Measurements from ENCODE around the gene IRF2BP2.
A peak's percentile ranks its signal among the peaks of the same experiment; 100 is the strongest.
"Not testable (repeated sequence)": the region's sequence is repeated elsewhere in the genome, so short reads cannot be mapped to it uniquely, and the experiment has no call there.

Gene IRF2BP2

GRCh38 chr1:234647245-234647644, 37.3 kb upstream of the IRF2BP2 start:
- no peak overlapping the region for H3K9ac ChIP-seq (ENCODE audit: low read depth in 1 of 2, low read length in 2 of 2)
- H3K4me1 ChIP-seq (ENCODE audit: control insufficient read depth in 1 of 2, insufficient read depth in 2 of 2, low read length in 2 of 2): peaks cover 6 to 10% of the 10 kb centered on the region in 2 donors
- peaks cover 0 to 5% of the 10 kb centered on the region in 2 donors for H3K9me3 ChIP-seq (ENCODE audit: control insufficient read depth in 1 of 2, low read length in 2 of 2)
- H3K27me3 ChIP-seq (ENCODE audit: control insufficient read depth in 1 of 2, insufficient read depth in 2 of 2, low read length in 2 of 2): no peaks in the 10 kb centered on the region
- no peak overlapping the region for H3K27ac ChIP-seq (ENCODE audit: low read depth, low read length)
- no peak overlapping the region for H3K4me3 ChIP-seq (ENCODE audit: low read depth in 1 of 2, low read length in 2 of 2)
- H3K36me3 ChIP-seq (ENCODE audit: control insufficient read depth in 1 of 2, insufficient read depth in 2 of 2, low read length in 2 of 2): no peaks in the 10 kb centered on the region

DNA sequence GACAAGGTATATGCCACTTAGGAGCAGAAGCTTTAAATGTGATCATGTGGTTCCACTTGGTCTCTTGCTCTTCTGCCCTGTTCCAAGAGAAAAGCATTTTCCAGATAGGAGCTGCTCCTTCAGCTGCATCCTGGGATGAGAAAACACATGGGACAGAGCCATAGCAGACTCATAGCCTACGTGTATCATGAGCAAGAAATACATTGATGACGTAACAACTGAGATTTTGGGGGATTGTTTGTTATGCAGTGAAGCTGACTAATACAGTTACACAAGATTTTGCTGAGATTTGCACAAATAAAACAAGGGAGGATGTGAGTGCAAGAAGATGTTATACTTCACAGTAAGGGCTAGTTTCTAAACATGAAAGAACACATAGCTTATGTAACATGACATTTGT, 36.0 kb upstream of the IRF2BP2 start:
- peaks cover 0 to 5% of the 10 kb centered on the region in 2 donors for H3K9me3 ChIP-seq (ENCODE audit: control insufficient read depth in 1 of 2, low read length in 2 of 2)
- no peaks in the 10 kb centered on the region for H3K27me3 ChIP-seq (ENCODE audit: control insufficient read depth in 1 of 2, insufficient read depth in 2 of 2, low read length in 2 of 2)
- no peak overlapping the region for H3K27ac ChIP-seq (ENCODE audit: low read depth, low read length)
- H3K9ac ChIP-seq (ENCODE audit: low read depth in 1 of 2, low read length in 2 of 2): no peak overlapping the region
- H3K4me1 ChIP-seq (ENCODE audit: control insufficient read depth in 1 of 2, insufficient read depth in 2 of 2, low read length in 2 of 2): peaks cover 6 to 10% of the 10 kb centered on the region in 2 donors
- H3K4me3 ChIP-seq (ENCODE audit: low read depth in 1 of 2, low read length in 2 of 2): no peak overlapping the region
- no peaks in the 10 kb centered on the region for H3K36me3 ChIP-seq (ENCODE audit: control insufficient read depth in 1 of 2, insufficient read depth in 2 of 2, low read length in 2 of 2)

DNA sequence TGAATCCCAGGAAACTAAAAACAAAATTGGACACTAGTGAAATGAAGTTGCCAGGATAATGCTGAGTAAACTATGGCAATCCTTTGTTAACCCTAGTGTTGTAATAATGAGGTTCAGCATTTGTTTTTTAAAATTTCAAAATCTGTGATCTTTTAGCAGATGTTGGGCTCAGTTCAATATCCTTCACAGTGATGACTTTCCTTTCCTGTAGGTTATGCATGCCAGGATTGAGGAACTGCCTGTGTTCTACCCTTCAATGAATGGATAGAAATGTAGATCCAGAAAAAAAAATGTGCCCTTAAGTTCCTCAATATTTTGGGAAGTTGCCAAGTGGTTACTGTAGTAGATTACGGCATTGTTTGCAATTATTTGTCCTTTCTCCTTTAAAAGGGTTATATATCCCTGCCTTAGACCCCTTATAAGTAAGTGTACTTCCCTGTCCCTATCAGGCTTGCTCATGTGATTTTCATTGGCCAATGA, 35.5 kb upstream of the IRF2BP2 start:
- H3K27ac ChIP-seq (ENCODE audit: low read depth, low read length): no peak overlapping the region
- H3K4me1 ChIP-seq (ENCODE audit: control insufficient read depth in 1 of 2, insufficient read depth in 2 of 2, low read length in 2 of 2): peaks cover 6 to 10% of the 10 kb centered on the region in 2 donors
- H3K4me3 ChIP-seq (ENCODE audit: low read depth in 1 of 2, low read length in 2 of 2): no peak overlapping the region
- no peaks in the 10 kb centered on the region for H3K27me3 ChIP-seq (ENCODE audit: control insufficient read depth in 1 of 2, insufficient read depth in 2 of 2, low read length in 2 of 2)
- peaks cover 0 to 5% of the 10 kb centered on the region in 2 donors for H3K9me3 ChIP-seq (ENCODE audit: control insufficient read depth in 1 of 2, low read length in 2 of 2)
- H3K9ac ChIP-seq (ENCODE audit: low read depth in 1 of 2, low read length in 2 of 2): no peak overlapping the region
- no peaks in the 10 kb centered on the region for H3K36me3 ChIP-seq (ENCODE audit: control insufficient read depth in 1 of 2, insufficient read depth in 2 of 2, low read length in 2 of 2)

- no peak overlapping the region for H3K4me3 ChIP-seq (ENCODE audit: low read depth in 1 of 2, low read length in 2 of 2)
- no peaks in the 10 kb centered on the region for H3K27me3 ChIP-seq (ENCODE audit: control insufficient read depth in 1 of 2, insufficient read depth in 2 of 2, low read length in 2 of 2)
- H3K9me3 ChIP-seq (ENCODE audit: control insufficient read depth in 1 of 2, low read length in 2 of 2): peaks cover 0 to 5% of the 10 kb centered on the region in 2 donors
- H3K27ac ChIP-seq (ENCODE audit: low read depth, low read length): no peak overlapping the region
- H3K36me3 ChIP-seq (ENCODE audit: control insufficient read depth in 1 of 2, insufficient read depth in 2 of 2, low read length in 2 of 2): no peaks in the 10 kb centered on the region
- no peak overlapping the region for H3K9ac ChIP-seq (ENCODE audit: low read depth in 1 of 2, low read length in 2 of 2)
- H3K4me1 ChIP-seq (ENCODE audit: control insufficient read depth in 1 of 2, insufficient read depth in 2 of 2, low read length in 2 of 2): peaks cover 9 to 15% of the 10 kb centered on the region in 2 donors
Observed at GRCh38 chr1:234644928-234645327, 35.0 kb upstream of the IRF2BP2 start.

- peaks cover 17 to 26% of the 10 kb centered on the region in 2 donors for H3K4me1 ChIP-seq (ENCODE audit: control insufficient read depth in 1 of 2, insufficient read depth in 2 of 2, low read length in 2 of 2)
- peaks cover 0 to 5% of the 10 kb centered on the region in 2 donors for H3K9me3 ChIP-seq (ENCODE audit: control insufficient read depth in 1 of 2, low read length in 2 of 2)
- no peaks in the 10 kb centered on the region for H3K36me3 ChIP-seq (ENCODE audit: control insufficient read depth in 1 of 2, insufficient read depth in 2 of 2, low read length in 2 of 2)
- no peak overlapping the region for H3K4me3 ChIP-seq (ENCODE audit: low read depth in 1 of 2, low read length in 2 of 2)
- no peak overlapping the region for H3K27ac ChIP-seq (ENCODE audit: low read depth, low read length)
- no peaks in the 10 kb centered on the region for H3K27me3 ChIP-seq (ENCODE audit: control insufficient read depth in 1 of 2, insufficient read depth in 2 of 2, low read length in 2 of 2)
- no peak overlapping the region for H3K9ac ChIP-seq (ENCODE audit: low read depth in 1 of 2, low read length in 2 of 2)
Observed at GRCh38 chr1:234643850-234644134, 33.8 kb upstream of the IRF2BP2 start.

GRCh38 chr1:234643111-234643849, 33.3 kb upstream of the IRF2BP2 start:
- no peaks in the 10 kb centered on the region for H3K27me3 ChIP-seq (ENCODE audit: control insufficient read depth in 1 of 2, insufficient read depth in 2 of 2, low read length in 2 of 2)
- H3K9ac ChIP-seq (ENCODE audit: low read depth in 1 of 2, low read length in 2 of 2): no peak overlapping the region
- H3K36me3 ChIP-seq (ENCODE audit: control insufficient read depth in 1 of 2, insufficient read depth in 2 of 2, low read length in 2 of 2): no peaks in the 10 kb centered on the region
- peak overlapping the region in 1 of 2 donors; percentile 13 for H3K4me3 ChIP-seq (ENCODE audit: low read depth in 1 of 2, low read length in 2 of 2)
- peaks cover 0 to 5% of the 10 kb centered on the region in 2 donors for H3K9me3 ChIP-seq (ENCODE audit: control insufficient read depth in 1 of 2, low read length in 2 of 2)
- no peak overlapping the region for H3K27ac ChIP-seq (ENCODE audit: low read depth, low read length)
- peaks cover 21 to 31% of the 10 kb centered on the region in 2 donors for H3K4me1 ChIP-seq (ENCODE audit: control insufficient read depth in 1 of 2, insufficient read depth in 2 of 2, low read length in 2 of 2)

GRCh38 chr1:234642428-234642827, 32.5 kb upstream of the IRF2BP2 start:
- H3K27ac ChIP-seq (ENCODE audit: low read depth, low read length): no peak overlapping the region
- no peak overlapping the region for H3K4me3 ChIP-seq (ENCODE audit: low read depth in 1 of 2, low read length in 2 of 2)
- H3K36me3 ChIP-seq (ENCODE audit: control insufficient read depth in 1 of 2, insufficient read depth in 2 of 2, low read length in 2 of 2): no peaks in the 10 kb centered on the region
- H3K27me3 ChIP-seq (ENCODE audit: control insufficient read depth in 1 of 2, insufficient read depth in 2 of 2, low read length in 2 of 2): no peaks in the 10 kb centered on the region
- peaks cover 0 to 5% of the 10 kb centered on the region in 2 donors for H3K9me3 ChIP-seq (ENCODE audit: control insufficient read depth in 1 of 2, low read length in 2 of 2)
- H3K9ac ChIP-seq (ENCODE audit: low read depth in 1 of 2, low read length in 2 of 2): no peak overlapping the region
- H3K4me1 ChIP-seq (ENCODE audit: control insufficient read depth in 1 of 2, insufficient read depth in 2 of 2, low read length in 2 of 2): peaks cover 24 to 32% of the 10 kb centered on the region in 2 donors

GRCh38 chr1:234639961-234640360, 30.0 kb upstream of the IRF2BP2 start:
- Histone ChIP-seq H3K4me1 (ENCODE audit: control insufficient read depth in 1 of 2, insufficient read depth in 2 of 2, low read length in 2 of 2) (peaks cover 24 to 25% of the 10 kb centered on the region in 2 donors), H3K9ac (ENCODE audit: low read depth in 1 of 2, low read length in 2 of 2) (no peak overlapping the region), H3K9me3 (ENCODE audit: control insufficient read depth in 1 of 2, low read length in 2 of 2) (no peaks in the 10 kb centered on the region), H3K4me3 (ENCODE audit: low read depth in 1 of 2, low read length in 2 of 2) (no peak overlapping the region), H3K36me3 (ENCODE audit: control insufficient read depth in 1 of 2, insufficient read depth in 2 of 2, low read length in 2 of 2) (no peaks in the 10 kb centered on the region), H3K27ac (ENCODE audit: low read depth, low read length) (no peak overlapping the region), H3K27me3 (ENCODE audit: control insufficient read depth in 1 of 2, insufficient read depth in 2 of 2, low read length in 2 of 2) (no peaks in the 10 kb centered on the region)

- no peaks in the 10 kb centered on the region for H3K27me3 ChIP-seq (ENCODE audit: control insufficient read depth in 1 of 2, insufficient read depth in 2 of 2, low read length in 2 of 2)
- H3K9ac ChIP-seq (ENCODE audit: low read depth in 1 of 2, low read length in 2 of 2): no peak overlapping the region
- H3K9me3 ChIP-seq (ENCODE audit: control insufficient read depth in 1 of 2, low read length in 2 of 2): no peaks in the 10 kb centered on the region
- H3K4me1 ChIP-seq (ENCODE audit: control insufficient read depth in 1 of 2, insufficient read depth in 2 of 2, low read length in 2 of 2): peaks cover 24 to 25% of the 10 kb centered on the region in 2 donors
- H3K36me3 ChIP-seq (ENCODE audit: control insufficient read depth in 1 of 2, insufficient read depth in 2 of 2, low read length in 2 of 2): no peaks in the 10 kb centered on the region
- H3K27ac ChIP-seq (ENCODE audit: low read depth, low read length): no peak overlapping the region
- H3K4me3 ChIP-seq (ENCODE audit: low read depth in 1 of 2, low read length in 2 of 2): peak overlapping the region in 1 of 2 donors; percentile 4
Observed at GRCh38 chr1:234638832-234639799, 29.1 kb upstream of the IRF2BP2 start.

- H3K27ac ChIP-seq (ENCODE audit: low read depth, low read length); H3K9me3 ChIP-seq (ENCODE audit: control insufficient read depth in 1 of 2, low read length in 2 of 2); H3K9ac ChIP-seq (ENCODE audit: low read depth in 1 of 2, low read length in 2 of 2); H3K36me3 ChIP-seq (ENCODE audit: control insufficient read depth in 1 of 2, insufficient read depth in 2 of 2, low read length in 2 of 2); H3K27me3 ChIP-seq (ENCODE audit: control insufficient read depth in 1 of 2, insufficient read depth in 2 of 2, low read length in 2 of 2); H3K4me3 ChIP-seq (ENCODE audit: low read depth in 1 of 2, low read length in 2 of 2): not testable (repeated sequence)
- H3K4me1 ChIP-seq (ENCODE audit: control insufficient read depth in 1 of 2, insufficient read depth in 2 of 2, low read length in 2 of 2): peaks cover 17 to 22% of the 10 kb centered on the region in 2 donors
Observed at GRCh38 chr1:234634922-234635321, 24.9 kb upstream of the IRF2BP2 start.
